GM20431 (cell line): Measurements from ENCODE around the gene MALT1.

Experiments
- in situ Hi-C: fragments of 300-500 bp; cut with MseI, MboI; formaldehyde crosslinking; loops from one replicate; pipeline ENCODE4 v1.15.0; 2020; ENCODE audit warnings: low sequenced_read_pairs; ENCODE audit not compliant: unreplicated experiment

MALT1 gene

GRCh38 chr18:58687871-58688308 lies 16.6 kb downstream of the MALT1 start:
- in situ Hi-C loops: no loop called here

GRCh38 chr18:58690259-58690658 lies 19.0 kb downstream of the MALT1 start:
- in situ Hi-C loops: no loop called here

GRCh38 chr18:58691256-58691655 lies 20.0 kb downstream of the MALT1 start:
- in situ Hi-C loops: no loop called here

- in situ Hi-C loops: no loop called here
Measured at GRCh38 chr18:58692422-58693185, 21.3 kb downstream of the MALT1 start.

- in situ Hi-C loops: no loop called here
Measured at GRCh38 chr18:58694221-58694620, 23.0 kb downstream of the MALT1 start.

GRCh38 chr18:58694720-58695468 lies 23.6 kb downstream of the MALT1 start:
- in situ Hi-C loops: no loop called here

- in situ Hi-C loops: no loop called here
Measured at GRCh38 chr18:58695772-58696171, 24.5 kb downstream of the MALT1 start.

GRCh38 chr18:58697146-58697545 lies 25.9 kb downstream of the MALT1 start:
- in situ Hi-C loops: no loop called here

- in situ Hi-C loops: no loop called here
Measured at GRCh38 chr18:58698701-58699193, 27.5 kb downstream of the MALT1 start.

GRCh38 chr18:58699551-58699950 lies 28.3 kb downstream of the MALT1 start:
- in situ Hi-C loops: no loop called here

GRCh38 chr18:58700209-58700608 lies 28.9 kb downstream of the MALT1 start:
- in situ Hi-C loops: no loop called here

GRCh38 chr18:58712930-58713329 lies 41.7 kb downstream of the MALT1 start:
- in situ Hi-C loops: no loop called here

- in situ Hi-C loops: no loop called here
Measured at GRCh38 chr18:58714259-58714658, 43.0 kb downstream of the MALT1 start.

GRCh38 chr18:58714821-58715220 lies 43.6 kb downstream of the MALT1 start:
- in situ Hi-C loops: no loop called here

GRCh38 chr18:58715540-58715939 lies 44.3 kb downstream of the MALT1 start:
- in situ Hi-C loops: no loop called here

GRCh38 chr18:58716060-58716756 lies 44.9 kb downstream of the MALT1 start:
- in situ Hi-C loops: no loop called here

GRCh38 chr18:58721566-58722239 lies 50.4 kb downstream of the MALT1 start:
- in situ Hi-C loops: no loop called here

GRCh38 chr18:58723810-58724602 lies 52.7 kb downstream of the MALT1 start:
- in situ Hi-C loops: no loop called here

GRCh38 chr18:58726671-58727070 lies 55.4 kb downstream of the MALT1 start:
- in situ Hi-C loops: no loop called here
